ENCODE results near the gene OR13G1. TPM values are rescaled to one million over a fixed set of nuclear protein-coding genes. Genes with fewer than 3 reads are reported as not detected.
"Not testable (repeated sequence)": the region's sequence is repeated elsewhere in the genome, so short reads cannot be mapped to it uniquely, and the experiment has no call there.

The OR13G1 gene, protein sequence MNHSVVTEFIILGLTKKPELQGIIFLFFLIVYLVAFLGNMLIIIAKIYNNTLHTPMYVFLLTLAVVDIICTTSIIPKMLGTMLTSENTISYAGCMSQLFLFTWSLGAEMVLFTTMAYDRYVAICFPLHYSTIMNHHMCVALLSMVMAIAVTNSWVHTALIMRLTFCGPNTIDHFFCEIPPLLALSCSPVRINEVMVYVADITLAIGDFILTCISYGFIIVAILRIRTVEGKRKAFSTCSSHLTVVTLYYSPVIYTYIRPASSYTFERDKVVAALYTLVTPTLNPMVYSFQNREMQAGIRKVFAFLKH
- not detected in 2 replicates for total RNA-seq
- not detected for polyA plus RNA-seq (2012)

DNA sequence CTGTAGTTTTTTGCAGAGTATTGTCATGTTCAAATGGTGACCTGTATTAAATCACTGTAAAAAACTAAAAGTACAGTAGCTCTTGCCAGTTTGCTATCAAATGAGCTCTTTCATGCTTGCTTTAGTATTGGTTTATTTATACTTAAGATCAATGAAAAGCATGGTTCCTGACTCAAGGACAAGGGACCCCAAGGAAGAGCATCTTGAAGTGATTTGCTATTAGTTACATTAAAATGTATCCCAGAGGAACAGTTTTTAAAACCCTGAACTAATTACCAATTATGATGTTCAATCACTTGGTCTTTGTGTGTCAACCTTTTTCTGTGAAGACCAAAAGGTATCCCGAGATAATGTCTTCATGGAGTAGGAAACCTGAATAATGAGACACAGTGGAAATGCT, at the start of gene OR13G1:
Gene OR13G1 (minus strand): TSS at position 101 of the 400 bp plus-strand sequence. CDS start 6,698 bp downstream, outside the sequence.
- DNase-seq (ENCODE audit: low read depth) = no peak

DNA sequence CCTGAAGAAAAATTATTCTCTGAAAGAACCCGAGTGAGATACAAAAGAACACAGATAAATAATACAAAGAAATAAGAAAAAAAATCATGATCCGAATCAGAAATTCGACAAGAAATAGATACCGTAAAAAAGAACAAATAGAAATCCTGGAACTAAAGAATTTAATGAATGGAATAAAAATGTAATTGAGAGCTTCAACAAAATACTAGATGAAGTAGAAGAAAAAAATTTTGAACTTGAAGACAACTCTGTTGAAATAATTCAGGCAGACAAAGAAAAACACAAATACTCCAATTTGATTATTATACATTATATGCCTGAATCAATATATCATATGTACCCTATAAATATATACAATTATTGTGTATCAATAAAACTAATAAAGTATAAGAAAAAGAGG, 41.7 kb upstream of the OR13G1 start:
- no peak for DNase-seq (ENCODE audit: low read depth)

DNA sequence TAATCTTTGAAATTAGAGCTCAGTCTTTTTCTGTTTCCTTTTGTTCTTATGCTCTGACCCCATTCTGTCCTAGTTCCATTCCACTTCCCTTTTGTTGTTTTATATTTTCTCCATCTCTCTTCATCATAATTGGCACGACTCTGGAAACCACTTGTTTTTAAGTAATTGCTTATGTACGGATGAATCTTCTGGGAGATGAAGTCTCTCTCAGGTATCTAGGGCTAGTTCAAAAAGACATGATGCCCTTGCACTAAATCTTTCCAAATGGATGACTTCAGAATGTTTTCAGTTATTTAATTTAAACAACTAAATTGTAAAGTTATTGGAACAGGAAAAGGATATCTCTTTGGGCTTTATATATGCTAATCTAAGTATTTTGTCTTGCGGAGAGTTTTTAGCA, 37.0 kb upstream of the OR13G1 start, which contains the start of gene OR6F1:
Gene OR6F1 (minus strand): TSS at position 101 of the 400 bp plus-strand sequence. CDS start 3,891 bp downstream, outside the sequence.
- no peak for DNase-seq (ENCODE audit: low read depth)

DNA sequence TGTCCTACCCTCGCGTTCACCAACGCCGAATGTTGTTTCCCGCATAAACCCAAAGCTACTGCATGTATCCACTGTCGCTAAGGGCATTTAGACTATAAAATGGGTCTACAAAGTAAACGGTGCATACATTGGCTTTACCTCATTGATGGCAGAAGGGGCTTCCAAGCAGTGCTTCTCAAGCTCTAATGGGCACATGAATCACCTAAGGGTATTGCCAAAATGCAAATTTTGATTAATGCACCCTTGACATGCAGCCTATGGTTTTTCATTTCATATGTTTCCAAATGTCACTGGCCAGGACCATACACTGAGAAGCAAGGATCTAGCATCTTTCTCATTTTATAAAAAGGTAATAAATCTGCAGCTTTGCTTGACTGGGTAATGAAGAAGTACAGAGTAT, 34.2 kb upstream of the OR13G1 start:
- no peak for DNase-seq (ENCODE audit: low read depth)

DNA sequence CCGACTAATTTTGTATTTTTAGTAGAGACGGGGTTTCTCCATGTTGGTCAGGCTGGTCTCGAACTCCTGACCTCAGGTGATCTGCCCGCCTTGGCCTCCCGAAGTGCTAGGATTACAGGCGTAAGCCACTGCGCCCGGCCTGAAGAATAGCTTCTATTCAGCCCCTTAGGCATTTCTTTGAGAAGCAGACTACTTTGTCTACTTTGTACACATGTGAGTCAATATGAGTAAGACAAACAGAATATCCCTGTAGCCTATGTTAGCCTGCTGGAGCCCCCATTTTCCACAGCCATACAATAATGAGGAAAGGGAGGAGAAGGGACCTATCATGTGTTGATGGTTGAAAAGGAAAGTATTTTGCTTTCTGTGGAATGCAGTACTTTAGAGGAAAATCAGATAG, 31.1 kb upstream of the OR13G1 start:
- not testable (repeated sequence) for DNase-seq (ENCODE audit: low read depth)

DNA sequence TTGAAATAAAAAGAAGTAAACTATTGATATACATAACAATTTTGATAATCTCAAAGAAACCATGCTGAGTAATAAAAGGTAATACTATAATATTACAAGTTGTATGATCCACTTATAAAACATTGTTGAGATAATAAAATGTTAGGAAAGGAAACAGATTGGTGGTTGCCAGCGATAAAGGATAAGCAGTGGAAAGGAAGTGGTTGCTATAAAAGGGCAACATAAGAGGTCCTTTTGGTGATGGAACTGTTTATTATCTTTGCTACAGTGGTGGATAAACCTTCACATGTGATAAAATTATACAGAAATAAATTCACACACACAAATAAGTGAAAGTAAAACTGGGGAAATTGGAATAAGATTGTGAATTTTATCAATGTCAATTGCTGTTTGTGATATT, 21.8 kb upstream of the OR13G1 start:
- DNase-seq (ENCODE audit: low read depth) = no peak

DNA sequence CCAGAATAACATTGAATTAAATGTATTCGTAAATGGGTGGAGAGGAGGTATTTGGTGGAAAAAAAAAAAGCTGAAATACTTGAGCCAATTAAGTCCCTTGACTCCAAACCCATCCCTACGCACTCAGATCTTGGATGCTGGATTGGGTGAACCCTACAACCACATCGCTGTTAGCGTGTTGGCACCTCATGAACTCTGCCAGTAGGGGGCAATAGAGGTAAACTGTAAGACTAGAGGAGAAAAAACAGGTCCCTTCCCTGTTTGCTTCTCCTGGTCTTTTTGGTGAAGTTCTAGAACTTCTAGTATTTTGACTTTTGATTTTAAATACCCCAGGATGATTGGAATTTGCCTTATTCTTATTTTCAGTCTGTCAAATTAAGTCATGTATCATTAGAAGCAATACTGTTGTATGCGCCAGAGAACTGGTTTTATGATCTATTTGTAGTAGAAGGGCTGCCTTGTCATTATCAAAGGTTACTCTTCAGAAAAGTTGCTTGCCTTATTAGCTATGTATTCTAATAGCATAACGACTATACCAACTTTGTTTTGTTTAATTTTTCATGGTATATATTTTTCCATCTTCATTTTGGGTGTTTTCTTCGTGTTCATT, 1.9 kb upstream of the OR13G1 start:
- peak; percentile 57 for DNase-seq (ENCODE audit: low read depth)

DNA sequence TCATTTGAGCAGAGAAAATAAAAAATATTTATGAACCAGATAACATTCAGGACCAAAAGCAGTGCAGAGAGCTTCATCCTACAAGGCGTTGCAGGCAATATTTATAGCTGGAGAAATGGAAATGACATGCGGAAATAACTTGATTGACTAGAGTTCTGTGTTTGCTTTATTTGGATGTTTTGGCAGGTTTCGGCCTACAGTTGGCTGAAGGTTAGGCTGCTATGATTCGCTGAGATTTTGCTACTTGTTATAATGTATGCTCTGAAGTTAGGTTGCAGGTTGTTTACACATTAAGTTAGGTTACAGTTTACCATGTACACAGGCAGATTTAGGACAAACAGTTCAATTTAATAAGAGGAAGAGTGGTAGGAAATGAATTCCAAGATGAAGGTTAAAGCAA, 632 bp upstream of the OR13G1 start:
- no peak for DNase-seq (ENCODE audit: low read depth)

DNA sequence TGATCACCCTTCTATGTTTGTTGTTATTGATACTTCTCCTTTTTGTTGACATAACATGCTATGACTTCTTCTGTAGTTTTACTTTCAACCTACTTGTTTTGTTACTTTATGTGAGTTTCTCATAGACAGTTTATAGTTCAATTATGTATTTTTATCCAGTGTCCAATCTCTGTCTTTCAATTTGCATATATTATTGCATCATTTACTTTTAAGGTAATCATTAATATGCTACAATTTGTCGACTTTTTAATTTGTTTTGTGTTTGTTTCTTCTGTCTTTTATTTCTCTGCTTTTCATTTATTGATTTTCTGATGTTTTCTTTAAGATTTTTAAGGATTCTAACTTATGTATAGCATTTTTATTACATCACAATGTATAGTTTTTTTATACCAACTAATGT, 10.3 kb downstream of the OR13G1 start:
- no peak for DNase-seq (ENCODE audit: low read depth)

DNA sequence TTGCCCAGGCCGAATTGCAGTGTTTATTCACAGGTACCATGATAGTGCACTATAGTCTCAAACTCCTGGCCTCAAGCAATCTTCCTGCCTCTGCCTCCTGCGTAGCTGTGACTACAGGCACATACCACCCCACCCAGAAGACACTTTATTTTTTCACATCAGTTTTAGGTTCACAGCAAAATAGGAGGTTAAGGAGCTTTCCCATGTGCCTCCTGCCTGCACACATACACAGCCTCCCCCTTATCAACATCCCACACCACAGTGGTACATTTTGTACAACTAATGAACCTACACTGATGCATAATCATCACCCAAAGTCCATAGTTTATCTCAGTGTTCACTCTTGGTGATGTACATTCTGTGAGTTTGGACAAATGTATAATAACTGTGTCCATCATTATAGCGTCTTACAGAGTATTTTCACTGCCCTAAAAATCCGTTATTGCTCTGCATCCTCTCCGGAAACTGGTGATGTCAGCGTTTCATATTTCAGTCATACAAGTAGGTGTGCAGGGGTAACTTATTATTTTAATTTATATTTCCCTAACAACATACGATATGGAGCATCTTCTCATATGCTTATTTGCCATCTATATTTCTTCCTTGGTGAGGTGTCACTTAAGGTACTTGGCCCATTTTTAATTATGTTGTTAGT, 23.2 kb downstream of the OR13G1 start:
- no peak for DNase-seq (ENCODE audit: low read depth)

DNA sequence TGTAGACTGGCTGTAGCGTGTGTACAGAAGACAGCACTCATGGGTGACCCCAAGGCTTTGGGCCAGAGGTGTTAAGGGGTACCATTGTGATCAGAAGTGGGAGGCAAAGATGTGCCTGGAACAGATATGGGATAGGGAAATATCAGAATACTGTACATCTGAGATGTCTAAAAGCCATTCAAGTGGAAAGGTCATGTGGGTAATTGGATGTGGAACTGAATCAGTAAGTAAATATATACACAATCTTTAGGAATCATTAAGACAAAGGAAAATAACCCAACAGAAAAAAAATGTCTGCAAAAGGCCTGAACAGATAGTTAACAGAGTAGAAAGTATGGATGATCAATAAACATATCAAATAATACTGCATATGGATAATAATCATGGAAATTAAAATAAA, 26.5 kb downstream of the OR13G1 start:
- no peak for DNase-seq (ENCODE audit: low read depth)

DNA sequence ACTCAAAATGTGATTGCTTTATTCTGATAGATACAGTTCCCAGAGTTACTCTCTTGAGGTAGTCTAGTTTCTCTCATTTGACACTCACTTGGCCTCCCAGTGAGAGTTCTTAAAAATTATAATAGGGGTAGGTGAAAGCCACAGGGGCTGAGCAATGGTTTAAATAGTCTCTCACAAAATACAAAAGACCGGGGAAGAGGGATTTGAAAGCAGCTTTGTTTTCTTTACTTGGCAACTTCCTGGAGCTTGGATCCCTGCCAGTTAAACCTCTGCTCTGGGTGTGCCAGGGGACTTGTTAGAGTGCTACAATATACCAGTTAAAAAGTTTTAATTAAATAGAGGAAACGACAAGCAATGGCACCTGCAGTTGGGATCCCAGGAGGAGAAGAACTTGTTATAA, 31.7 kb downstream of the OR13G1 start:
- DNase-seq (ENCODE audit: low read depth) = no peak

DNA sequence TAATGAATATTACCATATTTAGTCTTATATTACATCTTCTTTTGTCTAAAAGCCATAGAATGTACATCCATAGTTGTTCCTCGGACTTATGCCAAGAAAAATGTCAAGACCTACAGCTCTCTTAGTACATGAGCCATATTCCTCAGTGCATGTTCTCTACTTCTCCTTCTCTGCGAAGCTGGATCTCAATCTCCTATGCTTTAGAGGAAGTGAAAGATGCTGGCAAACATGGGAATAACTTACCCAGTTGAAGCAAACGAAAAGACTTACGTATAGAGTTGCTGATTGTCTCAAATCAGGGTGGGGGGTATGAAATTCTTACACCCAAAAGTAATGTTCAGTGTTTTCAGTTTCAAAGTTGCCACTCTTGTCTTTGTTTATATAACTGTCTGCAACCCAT, 32.7 kb downstream of the OR13G1 start:
- no peak for DNase-seq (ENCODE audit: low read depth)

DNA sequence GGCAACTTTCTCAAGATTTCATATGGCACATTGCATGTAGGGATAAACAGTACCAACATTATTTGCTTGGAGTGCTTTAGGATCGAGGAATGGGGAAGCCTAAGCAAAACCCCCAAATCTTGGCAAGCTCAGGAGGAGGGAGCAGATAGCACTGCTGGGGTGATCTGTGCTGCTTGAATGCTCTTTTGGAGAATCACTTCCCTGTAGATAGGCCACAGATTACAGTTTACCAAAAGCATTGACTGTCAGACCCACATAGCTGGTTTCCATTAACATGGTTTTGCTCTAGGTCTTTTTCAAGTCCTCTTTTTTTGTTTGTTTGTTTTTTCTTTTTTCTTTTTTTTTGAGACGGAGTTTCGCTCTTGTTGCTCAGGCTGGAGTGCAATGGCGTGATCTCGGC, 36.8 kb downstream of the OR13G1 start:
- DNase-seq (ENCODE audit: low read depth) = no peak

DNA sequence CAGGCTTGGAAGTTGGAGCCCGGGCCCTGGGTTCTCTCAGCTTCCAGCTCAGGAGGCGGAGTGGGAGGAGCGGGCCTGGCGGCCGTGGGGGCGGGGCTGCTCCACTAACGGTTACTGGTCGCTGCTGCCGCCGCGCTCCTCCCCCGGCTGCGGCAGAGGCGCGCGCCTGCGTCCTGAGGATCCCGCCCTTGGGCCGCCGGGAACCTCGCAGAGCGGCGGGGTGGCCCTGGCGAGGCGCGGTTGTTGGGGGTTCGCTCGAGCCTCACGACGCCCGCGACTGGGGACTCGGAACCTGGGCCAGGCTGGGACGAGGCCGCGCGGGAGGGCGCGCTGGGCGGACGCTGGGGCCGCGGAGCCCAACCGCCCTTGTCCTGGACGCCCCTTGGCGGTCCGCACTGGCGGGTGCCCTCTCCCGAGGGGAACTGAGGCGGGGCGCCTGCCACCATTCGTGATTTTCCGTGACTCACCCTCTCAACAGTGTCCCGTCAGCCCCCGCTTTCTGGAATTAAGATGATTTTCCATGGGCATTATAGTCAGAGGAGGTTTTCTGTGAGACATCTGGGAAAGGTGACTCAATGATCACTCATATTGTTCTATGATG, 40.1 kb downstream of the OR13G1 start:
- no peak for DNase-seq (ENCODE audit: low read depth)

DNA sequence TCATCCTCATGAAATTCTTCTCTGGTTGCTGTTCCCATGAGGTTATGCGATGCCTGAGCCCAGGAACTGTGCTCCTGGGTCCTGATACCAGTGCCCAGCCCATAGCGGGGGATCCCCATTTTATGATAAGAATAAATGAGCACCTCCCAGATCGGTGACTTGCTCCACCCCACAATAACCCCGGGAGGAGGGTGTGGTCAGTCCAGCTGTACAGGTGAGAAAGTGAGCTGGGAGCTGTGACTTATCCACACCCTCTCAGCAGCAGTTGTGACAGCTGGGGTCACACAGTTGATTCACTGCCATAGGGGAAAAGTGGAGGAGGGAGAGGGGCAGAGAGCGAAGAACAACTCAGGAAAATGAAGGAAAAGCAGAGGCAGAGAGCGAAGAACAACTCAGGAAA, 40.8 kb downstream of the OR13G1 start:
- no peak for DNase-seq (ENCODE audit: low read depth)

DNA sequence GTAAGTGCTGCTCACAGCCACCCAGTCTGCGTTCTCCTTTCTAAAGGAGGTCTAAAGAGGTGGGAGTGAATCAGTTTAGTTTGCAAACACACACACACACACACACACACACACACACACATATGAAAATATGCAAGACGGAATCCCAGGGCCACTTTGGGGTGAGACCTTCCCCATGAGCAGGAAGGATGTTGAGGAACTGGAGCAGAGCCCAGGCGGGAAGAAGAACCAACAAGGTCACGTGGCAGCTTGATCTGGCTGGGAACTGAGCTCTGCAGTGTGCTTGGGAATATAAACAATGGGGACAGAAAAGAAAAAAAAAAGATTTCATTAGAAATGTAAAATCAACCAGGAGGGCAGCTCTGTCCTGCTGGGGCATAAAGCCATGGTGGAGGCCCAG, 41.5 kb downstream of the OR13G1 start:
- no peak for DNase-seq (ENCODE audit: low read depth)

DNA sequence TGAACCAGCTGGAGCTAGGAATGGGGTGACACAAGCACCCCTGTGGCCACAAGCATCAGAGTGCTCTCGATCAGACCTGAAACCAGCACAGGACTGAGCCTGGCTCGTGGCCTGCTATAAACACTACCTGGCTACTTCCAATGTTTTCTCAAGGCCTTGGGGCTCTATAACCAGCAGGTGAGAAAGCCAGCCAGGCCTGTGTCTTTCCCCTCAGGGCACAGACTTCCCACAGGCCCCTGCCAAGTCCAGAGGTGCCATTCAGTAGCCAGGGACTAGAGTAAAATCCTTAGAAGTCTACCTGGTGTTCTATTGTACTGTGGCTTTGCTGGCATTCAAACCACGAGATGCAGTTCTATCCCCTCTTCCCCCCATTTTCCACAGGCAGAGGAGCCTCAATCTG, 51.6 kb downstream of the OR13G1 start:
- no peak for DNase-seq (ENCODE audit: low read depth)

Data from myocyte (in vitro differentiated cells).